Measurements from ENCODE around the gene DACT2.

The DACT2 gene, protein sequence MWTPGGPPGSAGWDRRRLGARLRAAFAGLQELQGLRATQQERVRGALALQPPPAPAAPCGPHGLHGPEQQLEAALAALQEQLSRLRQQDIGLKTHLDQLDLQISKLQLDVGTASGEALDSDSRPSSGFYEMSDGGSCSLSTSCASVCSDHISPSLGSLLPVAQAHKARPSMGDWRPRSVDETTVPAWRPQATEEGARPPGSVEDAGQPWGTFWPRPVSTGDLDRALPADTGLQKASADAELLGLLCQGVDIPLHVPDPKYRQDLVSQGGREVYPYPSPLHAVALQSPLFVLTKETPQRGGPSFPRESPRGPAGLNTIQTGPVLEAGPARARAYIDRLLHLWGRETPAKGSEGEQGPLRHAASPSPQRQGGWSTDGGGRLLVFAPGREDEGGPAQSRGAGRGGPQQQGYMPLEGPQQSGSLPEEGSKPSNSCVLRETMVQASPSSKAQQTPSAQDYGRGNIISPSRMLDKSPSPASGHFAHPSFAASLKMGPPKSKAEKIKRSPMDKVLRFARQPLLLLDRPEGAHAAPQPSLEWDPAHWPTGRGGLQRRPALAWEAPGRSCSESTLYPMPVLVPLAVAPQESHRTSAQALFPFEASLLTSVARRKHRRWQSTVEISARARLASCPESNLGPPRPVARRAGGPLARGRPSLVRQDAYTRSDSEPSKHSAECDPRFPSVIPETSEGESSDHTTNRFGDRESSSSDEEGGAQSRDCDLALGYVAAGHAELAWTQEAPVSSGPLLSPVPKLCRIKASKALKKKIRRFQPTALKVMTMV

DNA sequence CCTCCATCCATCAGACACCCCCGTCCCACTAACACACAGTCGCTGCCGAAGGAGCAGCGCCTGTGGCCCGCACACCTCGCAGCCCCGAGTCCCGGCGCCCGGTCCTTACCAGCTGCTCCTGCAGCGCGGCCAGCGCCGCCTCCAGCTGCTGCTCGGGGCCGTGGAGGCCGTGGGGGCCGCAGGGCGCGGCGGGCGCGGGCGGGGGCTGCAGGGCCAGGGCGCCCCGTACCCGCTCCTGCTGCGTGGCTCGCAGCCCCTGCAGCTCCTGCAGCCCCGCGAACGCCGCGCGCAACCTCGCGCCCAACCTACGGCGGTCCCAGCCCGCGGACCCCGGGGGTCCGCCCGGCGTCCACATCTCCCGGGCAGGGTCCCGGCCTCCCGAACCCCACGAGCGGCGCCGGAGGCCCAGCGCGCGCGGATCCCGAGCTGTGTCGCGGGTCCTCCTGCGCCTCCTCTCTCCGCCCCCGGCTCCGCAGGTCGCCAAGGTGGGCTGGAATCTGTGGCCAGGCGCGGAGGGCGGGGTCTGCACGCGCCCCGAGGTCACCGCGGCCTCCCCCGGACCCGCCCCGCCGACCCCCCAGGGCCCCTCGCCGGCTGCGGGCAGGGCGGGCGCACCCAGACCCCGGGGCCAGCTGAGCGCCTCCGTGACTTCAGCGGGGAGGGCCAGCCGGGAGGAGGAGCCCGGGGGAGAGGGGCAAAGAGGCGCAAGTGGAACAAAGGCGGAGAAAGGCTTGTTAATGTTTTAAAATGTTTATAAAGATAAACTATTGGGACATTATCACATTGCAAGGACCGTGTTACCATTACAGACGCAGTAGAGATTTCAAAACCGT is at the start of gene DACT2:
TSS of gene DACT2 (minus strand) at position 499 of the 833 bp plus-strand sequence. CDS start at position 355, 144 bp downstream.
- H3K4me3 ChIP-seq (replicated peaks in 1 of 2; ENCODE audit: low read depth in 2 of 2, low read length in 2 of 2): peak within 1 kb of the TSS in 1 of 2 donors; percentile 50
- TF ChIP-seq, protein P1, sequence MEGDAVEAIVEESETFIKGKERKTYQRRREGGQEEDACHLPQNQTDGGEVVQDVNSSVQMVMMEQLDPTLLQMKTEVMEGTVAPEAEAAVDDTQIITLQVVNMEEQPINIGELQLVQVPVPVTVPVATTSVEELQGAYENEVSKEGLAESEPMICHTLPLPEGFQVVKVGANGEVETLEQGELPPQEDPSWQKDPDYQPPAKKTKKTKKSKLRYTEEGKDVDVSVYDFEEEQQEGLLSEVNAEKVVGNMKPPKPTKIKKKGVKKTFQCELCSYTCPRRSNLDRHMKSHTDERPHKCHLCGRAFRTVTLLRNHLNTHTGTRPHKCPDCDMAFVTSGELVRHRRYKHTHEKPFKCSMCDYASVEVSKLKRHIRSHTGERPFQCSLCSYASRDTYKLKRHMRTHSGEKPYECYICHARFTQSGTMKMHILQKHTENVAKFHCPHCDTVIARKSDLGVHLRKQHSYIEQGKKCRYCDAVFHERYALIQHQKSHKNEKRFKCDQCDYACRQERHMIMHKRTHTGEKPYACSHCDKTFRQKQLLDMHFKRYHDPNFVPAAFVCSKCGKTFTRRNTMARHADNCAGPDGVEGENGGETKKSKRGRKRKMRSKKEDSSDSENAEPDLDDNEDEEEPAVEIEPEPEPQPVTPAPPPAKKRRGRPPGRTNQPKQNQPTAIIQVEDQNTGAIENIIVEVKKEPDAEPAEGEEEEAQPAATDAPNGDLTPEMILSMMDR (IDR thresholded peaks at IDR 0.05; ENCODE audit: low read depth, low read length): no peak
- peak in 1 of 2 donors; percentile 49 for DNase-seq (ENCODE audit: low read depth in 2 of 2)

- H3K4me3 ChIP-seq (replicated peaks in 1 of 2; ENCODE audit: low read depth in 2 of 2, low read length in 2 of 2): no peak overlapping the region
- TF ChIP-seq, protein P1 (IDR thresholded peaks at IDR 0.05; ENCODE audit: low read depth, low read length): no peak
- no peak for DNase-seq (ENCODE audit: low read depth in 2 of 2)
Measured at GRCh38 chr6:168368936-168369335, 49.4 kb upstream of the DACT2 start.

- peak; percentile 32 to 73 for DNase-seq (ENCODE audit: low read depth in 2 of 2)
- TF ChIP-seq, protein P1 (IDR thresholded peaks at IDR 0.05; ENCODE audit: low read depth, low read length): no peak
- no peak overlapping the region for H3K4me3 ChIP-seq (replicated peaks in 1 of 2; ENCODE audit: low read depth in 2 of 2, low read length in 2 of 2)
Measured at GRCh38 chr6:168368066-168368820, 48.7 kb upstream of the DACT2 start.

DNA sequence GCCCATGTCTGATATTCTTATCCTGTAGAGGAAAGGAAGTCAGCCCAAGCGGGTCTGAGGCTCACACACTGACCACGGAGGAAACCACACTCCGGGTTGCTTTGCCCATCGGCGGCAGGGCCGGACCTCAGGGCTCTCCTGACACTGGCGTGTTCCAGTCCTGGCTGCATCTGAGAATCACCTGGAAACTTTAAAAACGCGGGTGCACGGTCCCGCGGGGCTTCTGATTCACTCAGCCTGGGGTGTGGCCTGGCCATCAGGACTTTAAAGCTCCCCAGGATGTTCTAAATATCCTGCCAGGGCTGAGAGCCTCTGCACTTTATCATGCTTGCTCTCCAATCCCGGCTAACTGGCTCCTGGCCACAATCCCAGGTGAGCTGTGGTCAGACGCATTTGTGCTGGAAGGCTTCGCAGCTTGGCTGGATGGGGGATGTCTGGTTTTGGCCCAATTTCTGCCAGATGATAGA is 47.7 kb upstream of the DACT2 start:
- no peak overlapping the region for H3K4me3 ChIP-seq (replicated peaks in 1 of 2; ENCODE audit: low read depth in 2 of 2, low read length in 2 of 2)
- TF ChIP-seq, protein P1 (IDR thresholded peaks at IDR 0.05; ENCODE audit: low read depth, low read length): no peak
- no peak for DNase-seq (ENCODE audit: low read depth in 2 of 2)

GRCh38 chr6:168366473-168366872 is 46.9 kb upstream of the DACT2 start:
- no peak overlapping the region for H3K4me3 ChIP-seq (replicated peaks in 1 of 2; ENCODE audit: low read depth in 2 of 2, low read length in 2 of 2)
- DNase-seq (ENCODE audit: low read depth in 2 of 2): no peak
- TF ChIP-seq, protein P1 (IDR thresholded peaks at IDR 0.05; ENCODE audit: low read depth, low read length): no peak
